HL-60/S4 (cell line): ENCODE data around the gene LBX2.

Experiments
- in situ Hi-C: fragments of 300-500 bp; cut with MboI; formaldehyde crosslinking; loops from 2 replicates; pipeline ENCODE4 v1.14.3; 2022; ENCODE audit warnings: low sequenced_read_pairs

Gene LBX2

GRCh38 chr2:74459503-74460118, 39.8 kb downstream of the LBX2 start:
- in situ Hi-C loops, result loop anchor here (10.0 kb wide), 1 partner anchor 125 kb away; no protein-coding TSS in a partner anchor

GRCh38 chr2:74458938-74459363, 40.5 kb downstream of the LBX2 start:
- in situ Hi-C loops, result loop anchor here (10.0 kb wide), 1 partner anchor 126 kb away; no protein-coding TSS in a partner anchor

- in situ Hi-C loops, result loop anchor here (10.0 kb wide), 1 partner anchor 126 kb away; no protein-coding TSS in a partner anchor
Observed at GRCh38 chr2:74458132-74458937, 41.1 kb downstream of the LBX2 start, which contains the start of gene WBP1. Gene WBP1, plus strand, starts transcription at chr2:74458438. Its CDS starts 165 bp downstream, at chr2:74458603.

- in situ Hi-C loops, result loop anchor here (10.0 kb wide), 1 partner anchor 127 kb away; no protein-coding TSS in a partner anchor
Observed at GRCh38 chr2:74457549-74458131, 41.8 kb downstream of the LBX2 start.

DNA sequence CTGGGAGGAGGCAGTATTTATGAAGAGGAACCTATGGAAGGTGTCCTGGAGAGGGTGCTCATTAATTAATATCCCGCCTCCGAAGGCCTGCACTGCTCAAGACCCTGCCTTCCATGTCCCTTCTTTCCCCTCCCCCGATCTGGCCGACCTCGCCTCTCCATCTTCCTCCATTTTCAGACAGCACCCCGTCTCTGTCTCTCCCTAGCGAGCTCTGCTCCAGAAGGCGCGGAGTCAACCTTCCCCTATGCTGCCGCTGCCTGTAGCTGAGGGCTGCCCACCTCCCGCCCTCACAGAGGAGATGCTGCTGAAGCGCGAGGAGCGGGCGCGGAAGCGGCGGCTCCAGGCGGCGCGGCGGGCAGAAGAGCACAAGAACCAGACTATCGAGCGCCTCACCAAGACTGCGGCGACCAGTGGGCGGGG, 42.3 kb downstream of the LBX2 start:
- in situ Hi-C loops, result loop anchor here (10.0 kb wide), 1 partner anchor 128 kb away; no protein-coding TSS in a partner anchor

- in situ Hi-C loops, result loop anchor here (10.0 kb wide), 1 partner anchor 130 kb away; no protein-coding TSS in a partner anchor
Observed at GRCh38 chr2:74454654-74455511, 44.5 kb downstream of the LBX2 start, which contains the start of gene INO80B. Gene INO80B, plus strand, starts transcription at chr2:74455087. Its CDS starts 30 bp downstream, at chr2:74455117.

DNA sequence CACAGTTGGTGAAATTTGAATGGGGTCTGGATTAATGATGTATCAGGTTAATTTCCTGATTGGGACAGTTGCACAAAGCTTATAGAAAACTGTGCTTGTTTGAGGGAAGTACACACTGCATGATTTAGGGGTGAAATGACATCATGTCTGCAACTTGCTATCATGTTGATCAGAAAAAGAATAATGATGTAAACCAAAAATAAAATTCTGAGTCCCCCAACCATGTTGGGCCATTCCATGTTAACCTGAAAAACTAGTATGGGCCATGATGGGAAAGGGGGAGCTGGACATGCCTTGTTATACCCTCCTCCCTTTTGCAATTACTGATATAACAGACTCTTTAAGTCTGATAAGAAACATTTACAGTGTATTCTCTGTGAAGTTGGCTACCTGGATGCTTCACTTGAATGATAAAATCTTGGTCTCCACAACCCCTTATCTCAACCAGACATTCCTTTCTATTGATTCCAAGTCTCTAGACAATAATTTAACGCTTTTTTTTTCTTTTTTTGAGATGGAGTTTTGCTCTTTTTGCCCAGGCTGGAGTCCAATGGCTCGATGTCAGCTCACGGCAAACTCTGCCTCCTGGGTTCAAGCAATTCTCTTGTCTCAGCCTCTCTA, 48.7 kb downstream of the LBX2 start:
- in situ Hi-C loops, result loop anchor here (10.0 kb wide), 1 partner anchor 134 kb away; no protein-coding TSS in a partner anchor

GRCh38 chr2:74448771-74449170, 50.6 kb downstream of the LBX2 start:
- in situ Hi-C loops, result no loop called here
